ENCODE results near the gene ASL. TPM values are rescaled to one million over a fixed set of nuclear protein-coding genes. Genes with fewer than 3 reads are reported as not detected.

Gene ASL
- total and polyA plus RNA-seq, 9 of the 15 experiments (the other 6 are each of a cell fraction or from before 2014, with no cell fraction given), result 2.6 to 67.0 (median 33.3) TPM

DNA sequence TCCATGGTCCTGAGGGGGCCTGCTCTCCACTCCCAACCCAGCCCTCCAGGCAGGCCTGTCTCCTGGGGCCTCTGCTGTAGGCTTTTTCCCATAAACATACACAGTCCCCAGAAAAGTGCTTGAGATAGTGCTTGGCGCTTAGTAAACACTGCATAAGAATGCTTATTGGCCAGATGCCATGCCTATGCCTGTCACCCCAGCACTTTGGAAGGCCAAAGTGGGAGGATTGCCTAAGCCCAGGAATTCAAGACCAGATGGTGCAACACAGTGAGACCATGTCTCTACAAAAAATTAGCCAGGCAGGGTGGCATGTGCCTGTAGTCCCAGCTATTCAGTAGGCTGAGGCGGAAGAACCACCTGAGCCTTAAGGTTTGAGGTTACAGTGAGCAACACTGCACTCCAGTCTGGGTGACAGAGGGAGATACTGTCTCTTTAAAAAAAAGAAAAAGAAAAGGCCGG is 24.6 kb upstream of the ASL start:
- Histone ChIP-seq H4K20me1 (replicated peaks; ENCODE audit: control insufficient read depth, insufficient read depth, low read length) (no peaks in the 10 kb centered on the region), H3K4me3 (no peak overlapping the region), H3K79me2 (ENCODE audit: control insufficient read depth, insufficient read depth, low read length) (no peaks in the 10 kb centered on the region), H3K36me3 (ENCODE audit: control insufficient read depth, insufficient read depth, low read length) (no peaks in the 10 kb centered on the region), H3K27ac (ENCODE audit: extremely low read depth, low read depth, low read length) (no peak overlapping the region), H3K4me1 (replicated peaks in 1 of 2; ENCODE audit: control insufficient read depth in 2 of 2, insufficient read depth in 2 of 2, low read length in 2 of 2) (no peaks in the 10 kb centered on the region), H3K9me3 (replicated peaks; ENCODE audit: control insufficient read depth, insufficient read depth, low read depth, low read length) (no peaks in the 10 kb centered on the region), H3K9ac (ENCODE audit: insufficient read depth in 1 of 2, low read depth in 2 of 2, low read length in 2 of 2) (peak overlapping the region in 1 of 2 experiments; percentile 36; a peak in 1 of 4 replicates), H3K27me3 (ENCODE audit: control insufficient read depth in 2 of 2, insufficient read depth in 2 of 2, low read length in 2 of 2) (0 out of 5 replicates have a peak, but pooled peaks cover 0 to under 1% of the 10 kb centered on the region in 2 experiments), H3K9me1 (ENCODE audit: control insufficient read depth, insufficient read depth, low read length) (no peaks in the 10 kb centered on the region), H3K4me2 (ENCODE audit: insufficient read depth, low read length) (no peak overlapping the region), H2AFZ (ENCODE audit: low read depth, low read length) (no peak overlapping the region)
- TF ChIP-seq, protein P1, sequence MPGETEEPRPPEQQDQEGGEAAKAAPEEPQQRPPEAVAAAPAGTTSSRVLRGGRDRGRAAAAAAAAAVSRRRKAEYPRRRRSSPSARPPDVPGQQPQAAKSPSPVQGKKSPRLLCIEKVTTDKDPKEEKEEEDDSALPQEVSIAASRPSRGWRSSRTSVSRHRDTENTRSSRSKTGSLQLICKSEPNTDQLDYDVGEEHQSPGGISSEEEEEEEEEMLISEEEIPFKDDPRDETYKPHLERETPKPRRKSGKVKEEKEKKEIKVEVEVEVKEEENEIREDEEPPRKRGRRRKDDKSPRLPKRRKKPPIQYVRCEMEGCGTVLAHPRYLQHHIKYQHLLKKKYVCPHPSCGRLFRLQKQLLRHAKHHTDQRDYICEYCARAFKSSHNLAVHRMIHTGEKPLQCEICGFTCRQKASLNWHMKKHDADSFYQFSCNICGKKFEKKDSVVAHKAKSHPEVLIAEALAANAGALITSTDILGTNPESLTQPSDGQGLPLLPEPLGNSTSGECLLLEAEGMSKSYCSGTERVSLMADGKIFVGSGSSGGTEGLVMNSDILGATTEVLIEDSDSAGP (CRISPR knock-in tag; IDR thresholded peaks at IDR 0.05), result peak; percentile 58; the same call in 1 of the 2 replicates
- TF ChIP-seq ZC3H4 (CRISPR knock-in tag; IDR thresholded peaks at IDR 0.05; ENCODE audit: borderline replicate concordance), result no peak
- peak; percentile 63 for TF ChIP-seq NFIC (IDR thresholded peaks at IDR 0.05)
- 48% methylated on average over 3 of the region's 3 CpGs for WGBS (ENCODE audit: insufficient coverage, low coverage, missing lambda C conversion rate)
- no peak for FAIRE-seq
- CTCF ChIA-PET (ENCODE audit: low intra/inter-chr PET ratio), result interaction anchor here (0.6 kb wide), 1 partner anchor 20 kb away, joined by 4 read pairs; no protein-coding TSS in a partner anchor
- intact Hi-C loops (cut with micrococcal nuclease), result no loop called here
- BruUV-seq (replicated peaks), result no TSS peak
- DNase-seq (ENCODE audit: extremely low read depth in 1 of 4, low spot score in 3 of 4), result no peak
- ATAC-seq, result no peak; the same call in 2 of the 3 replicates
- POLR2A ChIA-PET, result no interaction called here
- in situ Hi-C loops (cut with MboI), result no loop called here

DNA sequence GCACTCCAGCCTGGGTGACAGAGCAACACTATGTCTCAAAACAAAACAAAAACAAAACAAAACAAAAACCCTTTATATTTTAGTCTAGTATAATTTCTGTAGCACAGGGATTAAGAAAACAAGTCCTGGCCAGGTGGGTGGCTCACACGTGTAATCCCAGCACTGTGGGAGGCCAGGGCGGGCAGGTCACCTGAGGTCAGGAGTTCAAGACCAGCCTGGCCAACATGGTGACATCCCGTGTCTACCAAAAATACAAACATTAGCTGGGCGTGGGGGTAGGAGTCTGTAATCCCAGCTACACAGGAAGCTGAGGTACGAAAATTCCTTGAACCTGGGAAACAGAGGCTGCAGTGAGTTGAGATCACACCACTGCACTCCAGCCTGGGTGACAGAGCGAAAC is 23.2 kb upstream of the ASL start:
- peak; percentile 26; the same call in 1 of the 2 replicates for TF ChIP-seq BHLHE40 (IDR thresholded peaks at IDR 0.05; ENCODE audit: low read length)
- TF ChIP-seq, protein P2, sequence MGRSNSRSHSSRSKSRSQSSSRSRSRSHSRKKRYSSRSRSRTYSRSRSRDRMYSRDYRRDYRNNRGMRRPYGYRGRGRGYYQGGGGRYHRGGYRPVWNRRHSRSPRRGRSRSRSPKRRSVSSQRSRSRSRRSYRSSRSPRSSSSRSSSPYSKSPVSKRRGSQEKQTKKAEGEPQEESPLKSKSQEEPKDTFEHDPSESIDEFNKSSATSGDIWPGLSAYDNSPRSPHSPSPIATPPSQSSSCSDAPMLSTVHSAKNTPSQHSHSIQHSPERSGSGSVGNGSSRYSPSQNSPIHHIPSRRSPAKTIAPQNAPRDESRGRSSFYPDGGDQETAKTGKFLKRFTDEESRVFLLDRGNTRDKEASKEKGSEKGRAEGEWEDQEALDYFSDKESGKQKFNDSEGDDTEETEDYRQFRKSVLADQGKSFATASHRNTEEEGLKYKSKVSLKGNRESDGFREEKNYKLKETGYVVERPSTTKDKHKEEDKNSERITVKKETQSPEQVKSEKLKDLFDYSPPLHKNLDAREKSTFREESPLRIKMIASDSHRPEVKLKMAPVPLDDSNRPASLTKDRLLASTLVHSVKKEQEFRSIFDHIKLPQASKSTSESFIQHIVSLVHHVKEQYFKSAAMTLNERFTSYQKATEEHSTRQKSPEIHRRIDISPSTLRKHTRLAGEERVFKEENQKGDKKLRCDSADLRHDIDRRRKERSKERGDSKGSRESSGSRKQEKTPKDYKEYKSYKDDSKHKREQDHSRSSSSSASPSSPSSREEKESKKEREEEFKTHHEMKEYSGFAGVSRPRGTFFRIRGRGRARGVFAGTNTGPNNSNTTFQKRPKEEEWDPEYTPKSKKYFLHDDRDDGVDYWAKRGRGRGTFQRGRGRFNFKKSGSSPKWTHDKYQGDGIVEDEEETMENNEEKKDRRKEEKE (IDR thresholded peaks at IDR 0.05; ENCODE audit: borderline replicate concordance in 1 of 2, control insufficient read depth in 1 of 2, low read depth in 2 of 2, low read length in 1 of 2), result no peak
- peak overlapping the region; percentile 12; the same call in 1 of the 2 replicates for H2AFZ ChIP-seq (ENCODE audit: low read depth, low read length)
- H3K9me3 ChIP-seq (replicated peaks; ENCODE audit: control insufficient read depth, insufficient read depth, low read depth, low read length), result no peaks in the 10 kb centered on the region
- no peaks in the 10 kb centered on the region for H4K20me1 ChIP-seq (replicated peaks; ENCODE audit: control insufficient read depth, insufficient read depth, low read length)
- no peaks in the 10 kb centered on the region for H3K79me2 ChIP-seq (ENCODE audit: control insufficient read depth, insufficient read depth, low read length)
- H3K9me1 ChIP-seq (ENCODE audit: control insufficient read depth, insufficient read depth, low read length), result no peaks in the 10 kb centered on the region
- no peaks in the 10 kb centered on the region for H3K27me3 ChIP-seq (ENCODE audit: control insufficient read depth in 2 of 2, insufficient read depth in 2 of 2, low read length in 2 of 2)
- H3K27ac ChIP-seq (ENCODE audit: extremely low read depth, low read depth, low read length), result no peak overlapping the region
- DNase-seq (ENCODE audit: extremely low read depth in 1 of 4, low spot score in 3 of 4), result no peak
- intact Hi-C loops (cut with micrococcal nuclease), result no loop called here
- WGBS (ENCODE audit: insufficient coverage, low coverage, missing lambda C conversion rate), result 35% methylated on average over 6 of the region's 6 CpGs
- ChIA-PET POLR2A (interaction anchor here (1.2 kb wide), 1 partner anchor 18 kb away, joined by 3 read pairs; no protein-coding TSS in a partner anchor), CTCF (ENCODE audit: low intra/inter-chr PET ratio) (no interaction called here)
- in situ Hi-C loops (cut with MboI), result no loop called here
- no TSS peak for BruUV-seq (replicated peaks)
- no peak for ATAC-seq
- H3K4me2 ChIP-seq (ENCODE audit: insufficient read depth, low read length), result no peak overlapping the region
- peak overlapping the region in 1 of 2 experiments; percentile 19; a peak in 1 of 4 replicates for H3K9ac ChIP-seq (ENCODE audit: insufficient read depth in 1 of 2, low read depth in 2 of 2, low read length in 2 of 2)
- no peak for FAIRE-seq
- H3K4me1 ChIP-seq (replicated peaks in 1 of 2; ENCODE audit: control insufficient read depth in 2 of 2, insufficient read depth in 2 of 2, low read length in 2 of 2), result no peaks in the 10 kb centered on the region
- no peaks in the 10 kb centered on the region for H3K36me3 ChIP-seq (ENCODE audit: control insufficient read depth, insufficient read depth, low read length)
- H3K4me3 ChIP-seq, result no peak overlapping the region

All from K562 (cell line).